KMS-11 (cell line): ENCODE data around the gene GRID2.

Experiments
- H2AFZ ChIP-seq: fragments of 200-600 bp; sonication (generic); 2 replicates; pipeline ENCODE4 v1.6.1; 2016; ENCODE audit warnings: antibody characterized with exemption, mixed run types, low read depth
- H3K27ac ChIP-seq: fragments of 200-600 bp; sonication (generic); 2 replicates; pipeline ENCODE4 v1.6.1; 2016; ENCODE audit warnings: mild to moderate bottlenecking, mixed run types
- H3K27me3 ChIP-seq: fragments of 200-600 bp; sonication (generic); 2 replicates; pipeline ENCODE4 v1.6.1; 2017; ENCODE audit warnings: mild to moderate bottlenecking, low read depth, mixed run types, moderate library complexity; ENCODE audit not compliant: insufficient read depth
- H3K36me3 ChIP-seq: fragments of 200-600 bp; sonication (generic); 2 replicates; pipeline ENCODE4 v1.6.1; 2017; ENCODE audit warnings: mild to moderate bottlenecking, mixed run types; ENCODE audit not compliant: insufficient read depth
- H3K4me1 ChIP-seq: fragments of 200-600 bp; sonication (generic); 2 replicates; pipeline ENCODE4 v1.6.1; 2016; ENCODE audit warnings: mild to moderate bottlenecking, low read depth, mixed run types; ENCODE audit not compliant: poor library complexity, severe bottlenecking
- H3K4me2 ChIP-seq: fragments of 200-600 bp; sonication (generic); 2 replicates; pipeline ENCODE4 v1.7.0; 2016; ENCODE audit warnings: mild to moderate bottlenecking, mixed run types
- H3K4me3 ChIP-seq: fragments of 200-600 bp; sonication (generic); IDR thresholded peaks from 2 replicates; pipeline ENCODE4 v1.6.1; 2017; ENCODE audit warnings: low read depth, low read length, mixed read lengths; ENCODE audit not compliant: insufficient read depth
- H3K79me2 ChIP-seq: fragments of 200-600 bp; sonication (generic); 2 replicates; pipeline ENCODE4 v1.6.1; 2016; ENCODE audit warnings: low read depth, mixed run types; ENCODE audit not compliant: insufficient read depth
- H3K9ac ChIP-seq: fragments of 200-600 bp; sonication (generic); 2 replicates; pipeline ENCODE4 v1.6.1; 2016; ENCODE audit warnings: mild to moderate bottlenecking, mixed run types
- H4K20me1 ChIP-seq: fragments of 200-600 bp; sonication (generic); 2 replicates; pipeline ENCODE4 v1.6.1; 2016; ENCODE audit warnings: mild to moderate bottlenecking, mixed run types; ENCODE audit not compliant: insufficient read depth
- TF ChIP-seq, protein P1 (sequence below): fragments of 200-600 bp; sonication (generic); conservative IDR thresholded peaks from 2 replicates; pipeline ENCODE4 v1.6.1; 2017; ENCODE audit warnings: low read depth, mild to moderate bottlenecking, antibody characterized with exemption, low read length, moderate library complexity, mixed read lengths

GRID2 gene

DNA sequence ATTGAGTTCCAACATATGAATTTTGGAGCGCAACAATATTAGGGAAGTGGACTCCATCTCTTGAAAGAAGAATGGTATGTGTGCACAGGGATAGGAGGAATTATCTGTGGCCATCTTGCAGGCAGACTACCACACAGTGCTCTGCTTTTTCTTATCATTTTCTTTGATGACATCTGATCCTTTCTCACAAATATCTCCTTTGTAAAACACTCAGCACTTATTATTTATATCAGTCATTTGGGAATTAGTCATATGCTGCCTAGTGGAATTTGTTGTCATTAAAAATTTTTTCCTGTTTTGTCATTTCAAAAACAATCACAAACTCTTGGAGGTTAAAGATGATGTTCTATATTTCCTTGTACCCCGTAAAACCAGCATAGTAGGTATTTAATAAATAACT, 1080.5 kb downstream of the GRID2 start:
- Histone ChIP-seq H3K4me2 (no peak overlapping the region), H3K4me1 (no peaks in the 10 kb centered on the region)

DNA sequence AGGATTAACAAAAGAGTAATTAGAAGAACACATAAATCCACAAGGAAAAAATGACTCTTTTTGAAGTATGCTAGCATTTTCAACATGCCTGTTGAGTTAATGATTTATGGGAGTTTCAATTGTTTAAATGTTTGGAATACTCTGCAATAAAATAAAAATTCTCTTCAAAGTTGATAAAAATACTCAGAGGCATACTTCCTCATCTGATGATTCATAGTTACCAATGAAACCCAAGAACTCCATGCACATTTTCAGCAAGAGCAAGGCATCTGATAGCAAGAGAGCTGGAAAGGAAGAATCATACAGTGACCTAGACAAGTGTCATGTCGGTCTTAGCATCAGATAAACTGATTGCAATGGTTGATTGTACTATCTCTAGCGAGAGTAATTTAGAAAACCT, 1081.1 kb downstream of the GRID2 start:
- H3K27ac ChIP-seq, result no peak overlapping the region
- H3K4me2 ChIP-seq, result no peak overlapping the region
- H3K9ac ChIP-seq, result no peak overlapping the region
- no peak overlapping the region for H2AFZ ChIP-seq
- no peaks in the 10 kb centered on the region for H4K20me1 ChIP-seq
- no peaks in the 10 kb centered on the region for H3K4me1 ChIP-seq
- H3K79me2 ChIP-seq, result no peaks in the 10 kb centered on the region
- no peaks in the 10 kb centered on the region for H3K27me3 ChIP-seq
- H3K36me3 ChIP-seq, result no peaks in the 10 kb centered on the region
- TF ChIP-seq, protein P1, sequence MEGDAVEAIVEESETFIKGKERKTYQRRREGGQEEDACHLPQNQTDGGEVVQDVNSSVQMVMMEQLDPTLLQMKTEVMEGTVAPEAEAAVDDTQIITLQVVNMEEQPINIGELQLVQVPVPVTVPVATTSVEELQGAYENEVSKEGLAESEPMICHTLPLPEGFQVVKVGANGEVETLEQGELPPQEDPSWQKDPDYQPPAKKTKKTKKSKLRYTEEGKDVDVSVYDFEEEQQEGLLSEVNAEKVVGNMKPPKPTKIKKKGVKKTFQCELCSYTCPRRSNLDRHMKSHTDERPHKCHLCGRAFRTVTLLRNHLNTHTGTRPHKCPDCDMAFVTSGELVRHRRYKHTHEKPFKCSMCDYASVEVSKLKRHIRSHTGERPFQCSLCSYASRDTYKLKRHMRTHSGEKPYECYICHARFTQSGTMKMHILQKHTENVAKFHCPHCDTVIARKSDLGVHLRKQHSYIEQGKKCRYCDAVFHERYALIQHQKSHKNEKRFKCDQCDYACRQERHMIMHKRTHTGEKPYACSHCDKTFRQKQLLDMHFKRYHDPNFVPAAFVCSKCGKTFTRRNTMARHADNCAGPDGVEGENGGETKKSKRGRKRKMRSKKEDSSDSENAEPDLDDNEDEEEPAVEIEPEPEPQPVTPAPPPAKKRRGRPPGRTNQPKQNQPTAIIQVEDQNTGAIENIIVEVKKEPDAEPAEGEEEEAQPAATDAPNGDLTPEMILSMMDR, result no peak
- no peak overlapping the region for H3K4me3 ChIP-seq

More for the DNA sequence above, 1080.5 kb downstream of the GRID2 start:
- no peak overlapping the region for H3K9ac ChIP-seq
- no peaks in the 10 kb centered on the region for H3K36me3 ChIP-seq
- TF ChIP-seq, protein P1, result no peak
- H3K27ac ChIP-seq, result no peak overlapping the region
- H3K4me3 ChIP-seq, result no peak overlapping the region
- no peaks in the 10 kb centered on the region for H3K79me2 ChIP-seq
- H2AFZ ChIP-seq, result no peak overlapping the region
- no peaks in the 10 kb centered on the region for H3K27me3 ChIP-seq
- no peaks in the 10 kb centered on the region for H4K20me1 ChIP-seq

DNA sequence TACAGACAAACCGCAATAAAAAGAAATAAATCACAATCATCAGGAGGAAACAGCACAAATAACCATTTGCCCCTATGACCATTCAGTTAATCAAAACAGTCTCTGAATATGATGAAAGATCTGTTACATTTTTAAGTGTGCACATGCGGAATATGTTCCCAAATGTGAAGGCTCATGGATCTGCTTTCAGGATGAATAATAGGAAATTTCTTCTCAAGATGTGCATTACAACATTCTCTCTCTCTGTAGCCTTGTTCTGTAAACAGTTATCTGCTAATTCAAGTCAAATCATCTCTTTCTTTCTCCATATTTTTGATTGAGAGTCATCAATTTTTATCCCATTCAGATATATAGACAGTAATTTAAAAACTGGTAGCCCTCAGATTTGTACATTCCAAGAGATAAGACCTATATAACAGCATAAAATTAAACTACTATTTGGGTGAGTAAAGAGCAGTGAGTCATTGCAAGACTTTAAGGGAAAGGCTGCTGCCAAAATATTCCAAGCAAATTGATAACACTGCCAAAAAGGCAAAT, 1090.8 kb downstream of the GRID2 start:
- H3K4me2 ChIP-seq, result no peak overlapping the region
- no peaks in the 10 kb centered on the region for H4K20me1 ChIP-seq
- H3K9ac ChIP-seq, result no peak overlapping the region
- H3K79me2 ChIP-seq, result no peaks in the 10 kb centered on the region
- no peaks in the 10 kb centered on the region for H3K4me1 ChIP-seq
- H3K4me3 ChIP-seq, result no peak overlapping the region
- no peak overlapping the region for H3K27ac ChIP-seq
- no peaks in the 10 kb centered on the region for H3K27me3 ChIP-seq
- TF ChIP-seq, protein P1, result no peak
- H2AFZ ChIP-seq, result no peak overlapping the region
- H3K36me3 ChIP-seq, result no peaks in the 10 kb centered on the region

DNA sequence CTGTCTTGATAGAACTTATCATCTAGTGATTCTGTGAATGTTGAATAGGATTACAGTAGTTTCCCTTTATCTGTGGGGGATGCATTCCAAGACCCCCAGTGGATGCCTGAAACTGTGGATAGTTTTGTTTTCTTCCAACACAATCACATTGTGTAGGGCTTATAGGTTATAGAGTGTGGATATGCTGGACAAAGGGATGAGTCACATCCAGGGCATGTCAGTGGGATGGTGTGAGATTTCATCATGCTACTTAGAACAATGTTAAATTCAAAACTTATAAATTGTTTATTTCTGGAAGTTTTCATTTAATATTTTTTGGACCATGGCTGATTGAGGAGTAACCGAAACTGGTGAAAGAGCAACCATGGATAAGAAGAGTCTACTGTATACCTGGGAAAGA, 1092.5 kb downstream of the GRID2 start:
- H2AFZ ChIP-seq, result no peak overlapping the region

More for the DNA sequence above, 1092.5 kb downstream of the GRID2 start:
- Histone ChIP-seq H3K36me3 (no peaks in the 10 kb centered on the region), H3K4me3 (no peak overlapping the region), H3K79me2 (no peaks in the 10 kb centered on the region), H3K9ac (no peak overlapping the region), H3K27ac (no peak overlapping the region), H3K27me3 (no peaks in the 10 kb centered on the region), H3K4me2 (no peak overlapping the region), H4K20me1 (no peaks in the 10 kb centered on the region), H3K4me1 (no peaks in the 10 kb centered on the region)
- TF ChIP-seq, protein P1, result no peak
